Esophagus squamous epithelium (tissue), 5 donors: Measurements from ENCODE around the gene HOXB6. TPM values are rescaled to one million over a fixed set of nuclear protein-coding genes. Genes with fewer than 3 reads are reported as not detected.

ENCODE experiments used
- DNase-seq: peaks from one replicate; lab custom pipeline; 2025; lab: John Stamatoyannopoulos, UW
- H3K27ac ChIP-seq, 4 donors: fragments of 200-600 bp; sonication (generic); one replicate each; pipeline ENCODE4 v1.5.1; 2016 to 2019; ENCODE audit warnings: mild to moderate bottlenecking in 1 of 4
- H3K27me3 ChIP-seq, 4 donors: fragments of 200-600 bp; sonication (generic); 1 replicate in 3 of 4; 2 replicates in 1 of 4; pipeline versions ENCODE4 v1.5.1 to v1.6.0; 2017 to 2021; ENCODE audit warnings: antibody characterized with exemption in 1 of 4
- H3K36me3 ChIP-seq, 3 donors: fragments of 200-600 bp; sonication (generic); one replicate each; pipeline ENCODE4 v1.5.1; 2016 to 2019
- H3K4me1 ChIP-seq, 3 donors: fragments of 200-600 bp; sonication (generic); one replicate each; pipeline ENCODE4 v1.5.1; 2017 to 2019
- H3K4me3 ChIP-seq, 4 donors: fragments of 200-600 bp; sonication (generic); 1 replicate in 3 of 4; 2 replicates in 1 of 4; pipeline ENCODE4 v1.5.1; 2016 to 2019; ENCODE audit warnings: mild to moderate bottlenecking in 2 of 4, moderate library complexity in 1 of 4
- H3K9me3 ChIP-seq, 3 donors: fragments of 200-600 bp; sonication (generic); one replicate each; pipeline ENCODE4 v1.5.1; 2016 to 2019
- CTCF ChIP-seq, 6 experiments: fragments of 450-650 bp in 4 of 6; fragments of 200-600 bp in 2 of 6; sonication (generic) in 2 of 6; IDR thresholded peaks; one replicate each; pipeline ENCODE4 v1.5.1; 2016 to 2019; ENCODE audit warnings: antibody characterized with exemption in 6 of 6, mild to moderate bottlenecking in 4 of 6, moderate library complexity in 4 of 6
- POLR2A ChIP-seq, 4 donors: fragments of 450-650 bp; IDR thresholded peaks; one replicate each; pipeline ENCODE4 v1.6.1; 2017; ENCODE audit warnings: antibody characterized with exemption in 4 of 4, mild to moderate bottlenecking in 4 of 4, moderate library complexity in 3 of 4
- WGBS, 2 donors: methylation state at CpG; one replicate each; pipeline ENCODE4 v1.1.5; 2018; 5-methylcytosine and 5-hydroxymethylcytosine counted together
- intact Hi-C: fragments of 100-400 bp; cut with DNase I; formaldehyde crosslinking; loops from one replicate; pipeline ENCODE4 v1.15.0; 2022
- total RNA-seq, 4 donors: library from RNA; depleted of rRNA; stranded (reverse); fragments of >200 nt; gene quantifications; one replicate each; pipeline ENCODE4 v1.1.0, GENCODE V29; 2016
- donor health status: DM: yes; HTN: yes; CAD: no.

The HOXB6 gene
- total RNA-seq, 4 donors from 2014 or later, result 1.3 to 3.1 TPM; not detected in 2

- H3K27me3 ChIP-seq, result peaks cover 0 to 71% (median 0%) of the 10 kb centered on the region in 4 donors
- no peak for DNase-seq
- peaks cover 23 to 100% (median 73%) of the 10 kb centered on the region in 3 donors for H3K4me1 ChIP-seq
- 43 to 52% methylated on average over 4 to 5 of the region's 5 CpGs for WGBS, 2 donors
- H3K36me3 ChIP-seq, result peaks cover 0 to 10% (median 0%) of the 10 kb centered on the region in 3 donors
- peak overlapping the region; percentile 25 to 63 (median 46) for H3K4me3 ChIP-seq
- no peaks in the 10 kb centered on the region for H3K9me3 ChIP-seq
- TF ChIP-seq POLR2A (IDR thresholded peaks at IDR 0.05) (no peak), CTCF (IDR thresholded peaks at IDR 0.05) (no peak)
- intact Hi-C loops, result no loop called here
- H3K27ac ChIP-seq, result peak overlapping the region; percentile 89 to 95 (median 92)
Observed at GRCh38 chr17:48556229-48556575, 48.6 kb downstream of the HOXB6 start.

GRCh38 chr17:48555258-48556228 is 49.2 kb downstream of the HOXB6 start:
- DNase-seq, result no peak
- 14 to 25% methylated on average over 20 to 21 of the region's 36 CpGs for WGBS, 2 donors
- intact Hi-C loops, result no loop called here
- Histone ChIP-seq H3K36me3 (peaks cover 0 to 16% (median 2%) of the 10 kb centered on the region in 3 donors), H3K27me3 (peaks cover 0 to 75% (median 0%) of the 10 kb centered on the region in 4 donors), H3K4me3 (peak overlapping the region; percentile 25 to 63 (median 46)), H3K4me1 (peaks cover 20 to 100% (median 71%) of the 10 kb centered on the region in 3 donors), H3K27ac (peak overlapping the region; percentile 89 to 95 (median 92)), H3K9me3 (no peaks in the 10 kb centered on the region)
- TF ChIP-seq CTCF (IDR thresholded peaks at IDR 0.05) (peak in 3 of 6 experiments; percentile 23 to 42 (median 27)), POLR2A (IDR thresholded peaks at IDR 0.05) (no peak)

GRCh38 chr17:48554412-48555257 is 50.2 kb downstream of the HOXB6 start:
- 45 to 52% methylated on average over 27 to 37 of the region's 44 CpGs for WGBS, 2 donors
- Histone ChIP-seq H3K27ac (peak overlapping the region; percentile 89 to 95 (median 92)), H3K9me3 (no peaks in the 10 kb centered on the region), H3K4me3 (peak overlapping the region; percentile 25 to 63 (median 46)), H3K27me3 (peaks cover 0 to 78% (median 0%) of the 10 kb centered on the region in 4 donors), H3K4me1 (peaks cover 19 to 100% (median 68%) of the 10 kb centered on the region in 3 donors), H3K36me3 (peaks cover 0 to 25% (median 6%) of the 10 kb centered on the region in 3 donors)
- DNase-seq, result no peak
- TF ChIP-seq CTCF (IDR thresholded peaks at IDR 0.05) (no peak), POLR2A (IDR thresholded peaks at IDR 0.05) (no peak)
- intact Hi-C loops, result no loop called here

- Histone ChIP-seq H3K4me1 (peaks cover 19 to 100% (median 60%) of the 10 kb centered on the region in 3 donors), H3K27me3 (peaks cover 0 to 79% (median 0%) of the 10 kb centered on the region in 4 donors), H3K27ac (peak overlapping the region; percentile 89 to 95 (median 92)), H3K36me3 (peaks cover 0 to 25% (median 6%) of the 10 kb centered on the region in 3 donors), H3K9me3 (no peaks in the 10 kb centered on the region), H3K4me3 (peak overlapping the region in 3 of 4 donors; percentile 42 to 63 (median 50))
- TF ChIP-seq POLR2A (IDR thresholded peaks at IDR 0.05), result no peak
- no peak for TF ChIP-seq CTCF (IDR thresholded peaks at IDR 0.05)
- DNase-seq, result no peak
- intact Hi-C loops, result no loop called here
- 38 to 73% methylated on average over 1 of the region's 1 CpG for WGBS, 2 donors
Observed at GRCh38 chr17:48553826-48554225, 51.0 kb downstream of the HOXB6 start.
